Measurements from ENCODE around the gene PDE6H.

Gene PDE6H

DNA sequence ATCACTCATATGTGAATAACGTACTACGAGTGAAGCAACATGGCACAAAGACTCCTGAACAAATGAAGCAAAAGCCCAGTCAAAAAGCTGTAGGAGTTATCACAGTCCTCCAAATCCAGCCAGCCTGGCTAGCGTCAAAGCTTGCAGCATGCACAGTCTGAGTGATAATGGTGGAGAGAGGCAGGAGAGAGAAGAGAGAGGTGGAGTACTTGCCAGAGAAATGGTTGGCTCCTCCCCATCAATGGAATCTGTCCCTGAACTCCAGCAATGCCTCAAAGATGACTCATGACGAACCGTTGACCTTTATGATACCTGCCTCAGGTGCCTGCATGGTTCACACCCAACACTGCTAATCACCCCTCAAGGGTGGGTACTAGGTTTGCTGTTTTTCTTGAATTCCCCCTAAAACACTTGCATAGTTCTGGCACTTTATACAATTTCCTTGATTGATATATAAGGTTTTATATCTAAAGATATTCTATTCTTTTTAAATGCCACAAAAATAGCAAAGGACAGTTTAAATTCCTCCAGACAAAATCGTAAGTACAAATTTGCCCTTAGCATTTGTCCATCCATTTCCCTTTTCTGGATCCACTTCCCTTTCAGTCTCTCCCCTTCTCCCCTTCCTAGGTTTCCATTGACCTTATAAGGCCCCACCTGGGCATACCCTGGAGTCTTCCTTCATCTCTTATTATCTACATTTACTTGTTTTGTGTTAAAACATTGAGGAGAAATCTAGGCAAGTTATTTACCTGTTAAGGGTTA lies 21.7 kb upstream of the PDE6H start:
- H3K27ac ChIP-seq = no peak overlapping the region

DNA sequence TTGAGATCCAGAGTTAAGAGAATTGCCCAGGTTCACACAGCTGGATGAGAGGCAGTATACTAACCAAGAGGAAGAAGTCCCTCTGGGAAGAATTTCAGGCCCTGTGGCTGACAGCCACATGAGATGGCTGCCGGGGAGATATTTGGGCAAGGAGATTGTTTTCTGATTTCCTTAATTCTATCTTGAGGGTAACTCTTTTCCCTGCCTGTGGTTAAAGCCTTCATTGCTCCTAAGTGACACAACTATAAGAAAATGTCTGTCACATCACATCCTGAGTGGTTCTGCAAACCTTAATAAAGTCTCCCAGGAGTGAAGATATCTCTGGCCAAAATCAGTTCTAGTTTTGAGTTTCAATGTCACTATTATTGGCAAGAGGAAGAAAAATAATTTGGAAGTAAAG lies 21.0 kb upstream of the PDE6H start:
- TF ChIP-seq, protein P1, sequence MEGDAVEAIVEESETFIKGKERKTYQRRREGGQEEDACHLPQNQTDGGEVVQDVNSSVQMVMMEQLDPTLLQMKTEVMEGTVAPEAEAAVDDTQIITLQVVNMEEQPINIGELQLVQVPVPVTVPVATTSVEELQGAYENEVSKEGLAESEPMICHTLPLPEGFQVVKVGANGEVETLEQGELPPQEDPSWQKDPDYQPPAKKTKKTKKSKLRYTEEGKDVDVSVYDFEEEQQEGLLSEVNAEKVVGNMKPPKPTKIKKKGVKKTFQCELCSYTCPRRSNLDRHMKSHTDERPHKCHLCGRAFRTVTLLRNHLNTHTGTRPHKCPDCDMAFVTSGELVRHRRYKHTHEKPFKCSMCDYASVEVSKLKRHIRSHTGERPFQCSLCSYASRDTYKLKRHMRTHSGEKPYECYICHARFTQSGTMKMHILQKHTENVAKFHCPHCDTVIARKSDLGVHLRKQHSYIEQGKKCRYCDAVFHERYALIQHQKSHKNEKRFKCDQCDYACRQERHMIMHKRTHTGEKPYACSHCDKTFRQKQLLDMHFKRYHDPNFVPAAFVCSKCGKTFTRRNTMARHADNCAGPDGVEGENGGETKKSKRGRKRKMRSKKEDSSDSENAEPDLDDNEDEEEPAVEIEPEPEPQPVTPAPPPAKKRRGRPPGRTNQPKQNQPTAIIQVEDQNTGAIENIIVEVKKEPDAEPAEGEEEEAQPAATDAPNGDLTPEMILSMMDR (conservative IDR thresholded peaks at IDR 0.05) = no peak
- no peak overlapping the region for H3K27ac ChIP-seq

More for the DNA sequence above, 21.7 kb upstream of the PDE6H start:
- TF ChIP-seq, protein P1 (conservative IDR thresholded peaks at IDR 0.05) = no peak

DNA sequence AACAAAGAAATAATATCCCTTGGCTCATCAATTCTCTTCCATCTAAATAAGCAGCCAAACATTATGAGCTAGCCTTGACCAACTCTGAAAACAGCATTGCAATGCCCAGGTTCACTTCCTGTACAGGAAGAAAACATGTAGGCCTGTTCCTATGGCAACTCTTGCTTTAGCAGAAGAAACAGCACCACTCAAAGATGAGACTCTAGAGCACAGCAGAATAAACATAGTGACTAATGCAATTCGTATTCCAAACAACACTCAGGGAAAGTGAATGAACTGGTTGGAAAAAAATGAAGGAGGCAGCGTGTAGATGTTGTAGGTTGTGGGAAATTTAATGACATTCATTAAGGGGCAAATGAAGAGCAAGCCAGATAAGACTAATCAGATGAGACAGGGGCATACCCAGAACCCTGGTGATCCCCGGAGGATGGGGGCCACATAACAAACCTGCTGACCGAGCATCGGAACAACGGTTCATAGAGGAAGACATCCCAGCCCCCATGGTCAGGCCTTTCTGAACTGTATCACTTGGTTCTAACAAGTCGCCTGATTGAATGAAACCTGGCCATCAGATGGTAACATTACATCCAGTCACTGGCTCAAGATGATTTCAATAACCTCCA lies 20.4 kb upstream of the PDE6H start:
- TF ChIP-seq, protein P1 (conservative IDR thresholded peaks at IDR 0.05) = no peak
- no peak overlapping the region for H3K27ac ChIP-seq

- TF ChIP-seq, protein P1 (conservative IDR thresholded peaks at IDR 0.05) = no peak
- no peak overlapping the region for H3K27ac ChIP-seq
Observed at GRCh38 chr12:14953752-14954151, 19.1 kb upstream of the PDE6H start.

DNA sequence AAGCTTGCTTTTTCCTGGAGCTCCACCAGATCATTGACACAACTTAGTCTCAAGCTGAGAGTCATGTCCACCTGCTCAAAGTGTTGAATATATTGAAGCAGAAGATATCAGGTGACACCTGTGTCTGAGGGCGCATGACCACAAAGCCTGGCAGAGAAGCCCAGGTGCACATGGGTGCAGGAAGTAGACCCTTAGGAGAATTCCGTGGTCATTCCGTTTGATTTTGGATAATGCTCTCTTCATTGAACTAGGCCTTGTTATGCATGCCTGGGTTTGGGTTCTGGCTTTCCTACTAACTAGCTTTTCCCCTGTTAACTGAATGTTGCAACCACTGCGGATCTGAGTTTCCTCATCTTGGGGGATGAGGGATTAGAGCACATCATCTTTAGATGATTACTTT lies 18.6 kb upstream of the PDE6H start:
- H3K27ac ChIP-seq = no peak overlapping the region
- TF ChIP-seq, protein P1 (conservative IDR thresholded peaks at IDR 0.05) = no peak

- no peak overlapping the region for H3K27ac ChIP-seq
- TF ChIP-seq, protein P1 (conservative IDR thresholded peaks at IDR 0.05) = no peak
Observed at GRCh38 chr12:14956024-14956891, 16.6 kb upstream of the PDE6H start.

GRCh38 chr12:14956905-14957304 lies 15.9 kb upstream of the PDE6H start:
- H3K27ac ChIP-seq = no peak overlapping the region
- TF ChIP-seq, protein P1 (conservative IDR thresholded peaks at IDR 0.05) = no peak
